ENCODE measurements around the gene PNRC2. TPM values are rescaled to one million over a fixed set of nuclear protein-coding genes. Genes with fewer than 3 reads are reported as not detected.

PNRC2 gene
- polyA plus RNA-seq, 3 donors: 71.7 to 89.7 (median 71.7) TPM

DNA sequence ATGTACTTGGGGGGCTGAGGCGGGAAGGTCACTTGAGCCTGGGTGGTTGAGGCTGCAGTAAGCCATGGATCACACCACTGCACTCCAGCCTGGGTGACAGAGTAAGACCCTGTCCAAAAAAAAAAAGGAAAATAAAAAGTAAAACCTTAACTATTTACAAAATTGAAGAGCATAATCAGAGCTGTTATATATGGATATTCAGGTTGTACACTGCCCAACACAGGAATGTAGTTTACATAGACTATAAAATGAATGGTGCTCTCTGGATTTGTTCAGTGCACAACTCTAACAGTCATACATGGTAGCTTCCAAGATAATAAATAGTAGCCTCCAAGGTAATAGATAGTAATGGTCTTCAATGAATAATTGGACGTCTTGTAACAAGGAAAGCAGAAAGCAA lies 43.1 kb downstream of the PNRC2 start:
- H3K79me2 ChIP-seq (ENCODE audit: insufficient read depth, low read length): no peaks in the 10 kb centered on the region
- no CpG with 5 or more reads among the region's 2 CpGs for WGBS (ENCODE audit: insufficient coverage)
- no peak for DNase-seq
- no peak overlapping the region for H3K4me2 ChIP-seq (replicated peaks; ENCODE audit: extremely low read depth, low read length, poor library complexity, severe bottlenecking)
- peaks cover 3 to 15% (median 7%) of the 10 kb centered on the region in 3 donors for H3K27me3 Mint-ChIP-seq (ENCODE audit: low read depth in 3 of 3)
- H3K27ac ChIP-seq (ENCODE audit: low read depth in 1 of 2, low read length in 2 of 2): no peak overlapping the region
- no peaks in the 10 kb centered on the region for H3K27me3 ChIP-seq (ENCODE audit: control insufficient read depth in 2 of 2, insufficient read depth in 2 of 2, low read length in 2 of 2)
- H4K20me1 ChIP-seq (ENCODE audit: insufficient read depth, low read length): no peaks in the 10 kb centered on the region
- no peaks in the 10 kb centered on the region for H3K4me1 Mint-ChIP-seq
- H3K27ac Mint-ChIP-seq: peak overlapping the region in 1 of 7 donors; percentile 57
- H3K36me3 Mint-ChIP-seq: no peaks in the 10 kb centered on the region
- H3K4me3 ChIP-seq (replicated peaks in 1 of 3; ENCODE audit: low read depth in 2 of 3, low read length in 3 of 3): no peak overlapping the region
- intact Hi-C loops (cut with micrococcal nuclease): no loop called here
- no peak overlapping the region for H3K4me3 Mint-ChIP-seq
- H2AFZ ChIP-seq (ENCODE audit: insufficient read depth, low read depth, low read length, poor library complexity, severe bottlenecking): no peak overlapping the region
- no peaks in the 10 kb centered on the region for H3K9me3 ChIP-seq (replicated peaks in 1 of 2; ENCODE audit: control insufficient read depth in 1 of 2, insufficient read depth in 1 of 2, low read length in 2 of 2)
- peaks cover 0 to 5% (median 0%) of the 10 kb centered on the region in 7 donors for H3K9me3 Mint-ChIP-seq
- no peaks in the 10 kb centered on the region for H3K36me3 ChIP-seq (replicated peaks in 1 of 2; ENCODE audit: control insufficient read depth in 1 of 2, insufficient read depth in 2 of 2, low read length in 2 of 2)
- H3K9ac ChIP-seq (ENCODE audit: insufficient read depth, low read length, poor library complexity, severe bottlenecking): no peak overlapping the region
- no peaks in the 10 kb centered on the region for H3K4me1 ChIP-seq (ENCODE audit: control insufficient read depth in 1 of 2, insufficient read depth in 2 of 2, low read length in 2 of 2)
- TF ChIP-seq, protein P1, sequence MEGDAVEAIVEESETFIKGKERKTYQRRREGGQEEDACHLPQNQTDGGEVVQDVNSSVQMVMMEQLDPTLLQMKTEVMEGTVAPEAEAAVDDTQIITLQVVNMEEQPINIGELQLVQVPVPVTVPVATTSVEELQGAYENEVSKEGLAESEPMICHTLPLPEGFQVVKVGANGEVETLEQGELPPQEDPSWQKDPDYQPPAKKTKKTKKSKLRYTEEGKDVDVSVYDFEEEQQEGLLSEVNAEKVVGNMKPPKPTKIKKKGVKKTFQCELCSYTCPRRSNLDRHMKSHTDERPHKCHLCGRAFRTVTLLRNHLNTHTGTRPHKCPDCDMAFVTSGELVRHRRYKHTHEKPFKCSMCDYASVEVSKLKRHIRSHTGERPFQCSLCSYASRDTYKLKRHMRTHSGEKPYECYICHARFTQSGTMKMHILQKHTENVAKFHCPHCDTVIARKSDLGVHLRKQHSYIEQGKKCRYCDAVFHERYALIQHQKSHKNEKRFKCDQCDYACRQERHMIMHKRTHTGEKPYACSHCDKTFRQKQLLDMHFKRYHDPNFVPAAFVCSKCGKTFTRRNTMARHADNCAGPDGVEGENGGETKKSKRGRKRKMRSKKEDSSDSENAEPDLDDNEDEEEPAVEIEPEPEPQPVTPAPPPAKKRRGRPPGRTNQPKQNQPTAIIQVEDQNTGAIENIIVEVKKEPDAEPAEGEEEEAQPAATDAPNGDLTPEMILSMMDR (IDR thresholded peaks at IDR 0.05): no peak

DNA sequence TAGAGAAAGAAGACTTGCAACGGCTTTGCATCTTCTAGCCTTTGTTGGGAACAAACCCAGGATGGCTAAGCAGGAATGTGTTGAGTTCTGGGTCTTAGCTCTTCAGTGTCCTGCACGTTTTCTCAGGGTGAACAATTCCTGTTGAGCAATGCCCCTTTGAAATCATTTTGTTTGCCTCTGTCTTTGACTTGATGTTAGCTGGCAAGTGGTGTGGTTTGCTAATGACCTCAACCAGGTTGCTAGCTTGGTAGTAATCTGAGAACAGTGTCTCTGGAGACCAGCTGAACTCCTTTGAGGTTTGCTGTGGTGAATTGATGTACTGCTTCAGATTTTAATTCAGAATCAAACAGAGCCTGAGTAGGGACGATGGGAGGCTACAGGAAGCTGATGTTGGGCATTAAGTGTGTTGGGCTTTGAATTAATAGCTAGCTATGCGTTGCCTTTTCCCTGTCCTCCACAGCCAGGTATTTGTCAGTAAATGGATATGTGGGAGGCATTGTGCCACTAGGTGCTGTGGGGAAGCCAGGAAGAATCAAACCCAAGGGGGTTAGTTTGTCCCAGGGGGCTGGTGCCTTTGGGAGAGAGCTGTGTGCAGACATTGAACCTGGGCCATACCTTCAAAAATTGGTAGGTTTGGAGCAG lies 43.8 kb downstream of the PNRC2 start:
- Mint-ChIP-seq H3K4me1 (no peaks in the 10 kb centered on the region), H3K9me3 (peaks cover 0 to 5% (median 0%) of the 10 kb centered on the region in 7 donors), H3K4me3 (no peak overlapping the region), H3K36me3 (no peaks in the 10 kb centered on the region), H3K27ac (no peak overlapping the region), H3K27me3 (ENCODE audit: low read depth in 3 of 3) (peaks cover 3 to 17% (median 7%) of the 10 kb centered on the region in 3 donors)
- no peak overlapping the region for H3K9ac ChIP-seq (ENCODE audit: insufficient read depth, low read length, poor library complexity, severe bottlenecking)
- no peak overlapping the region for H3K27ac ChIP-seq (ENCODE audit: low read depth in 1 of 2, low read length in 2 of 2)
- TF ChIP-seq, protein P1 (IDR thresholded peaks at IDR 0.05): no peak
- no peak overlapping the region for H2AFZ ChIP-seq (ENCODE audit: insufficient read depth, low read depth, low read length, poor library complexity, severe bottlenecking)
- intact Hi-C loops (cut with micrococcal nuclease): no loop called here
- no peaks in the 10 kb centered on the region for H3K4me1 ChIP-seq (ENCODE audit: control insufficient read depth in 1 of 2, insufficient read depth in 2 of 2, low read length in 2 of 2)
- no peaks in the 10 kb centered on the region for H3K27me3 ChIP-seq (ENCODE audit: control insufficient read depth in 2 of 2, insufficient read depth in 2 of 2, low read length in 2 of 2)
- no peak overlapping the region for H3K4me2 ChIP-seq (replicated peaks; ENCODE audit: extremely low read depth, low read length, poor library complexity, severe bottlenecking)
- no peaks in the 10 kb centered on the region for H3K9me3 ChIP-seq (replicated peaks in 1 of 2; ENCODE audit: control insufficient read depth in 1 of 2, insufficient read depth in 1 of 2, low read length in 2 of 2)
- H4K20me1 ChIP-seq (ENCODE audit: insufficient read depth, low read length): no peaks in the 10 kb centered on the region
- no peak overlapping the region for H3K4me3 ChIP-seq (replicated peaks in 1 of 3; ENCODE audit: low read depth in 2 of 3, low read length in 3 of 3)
- no peaks in the 10 kb centered on the region for H3K36me3 ChIP-seq (replicated peaks in 1 of 2; ENCODE audit: control insufficient read depth in 1 of 2, insufficient read depth in 2 of 2, low read length in 2 of 2)
- WGBS (ENCODE audit: insufficient coverage): 63% methylated on average over 3 of the region's 4 CpGs
- no peak for DNase-seq
- H3K79me2 ChIP-seq (ENCODE audit: insufficient read depth, low read length): no peaks in the 10 kb centered on the region

Data from CD14-positive monocyte (primary cell).